ENCODE results near the gene LRFN4.

- TF ChIP-seq, protein P1, sequence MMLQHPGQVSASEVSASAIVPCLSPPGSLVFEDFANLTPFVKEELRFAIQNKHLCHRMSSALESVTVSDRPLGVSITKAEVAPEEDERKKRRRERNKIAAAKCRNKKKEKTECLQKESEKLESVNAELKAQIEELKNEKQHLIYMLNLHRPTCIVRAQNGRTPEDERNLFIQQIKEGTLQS (CRISPR knock-in tag; conservative IDR thresholded peaks at IDR 0.05): no peak
- TF ChIP-seq, protein P2, sequence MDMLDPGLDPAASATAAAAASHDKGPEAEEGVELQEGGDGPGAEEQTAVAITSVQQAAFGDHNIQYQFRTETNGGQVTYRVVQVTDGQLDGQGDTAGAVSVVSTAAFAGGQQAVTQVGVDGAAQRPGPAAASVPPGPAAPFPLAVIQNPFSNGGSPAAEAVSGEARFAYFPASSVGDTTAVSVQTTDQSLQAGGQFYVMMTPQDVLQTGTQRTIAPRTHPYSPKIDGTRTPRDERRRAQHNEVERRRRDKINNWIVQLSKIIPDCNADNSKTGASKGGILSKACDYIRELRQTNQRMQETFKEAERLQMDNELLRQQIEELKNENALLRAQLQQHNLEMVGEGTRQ (CRISPR knock-in tag; IDR thresholded peaks at IDR 0.05): no peak
- no peak for TF ChIP-seq JAZF1 (CRISPR knock-in tag; IDR thresholded peaks at IDR 0.05)
- no peak for TF ChIP-seq ETV6 (CRISPR knock-in tag; IDR thresholded peaks at IDR 0.05)
- no peak for TF ChIP-seq CBFB (CRISPR knock-in tag; IDR thresholded peaks at IDR 0.05; ENCODE audit: low read depth)
- TF ChIP-seq ZNF317 (CRISPR knock-in tag; IDR thresholded peaks at IDR 0.05; ENCODE audit: borderline replicate concordance, low read depth): no peak
- no peak for TF ChIP-seq CTCF (IDR thresholded peaks at IDR 0.05)
- no peak for TF ChIP-seq NFYB (CRISPR knock-in tag; conservative IDR thresholded peaks at IDR 0.05; ENCODE audit: low read depth)
- no peak for TF ChIP-seq SP1 (CRISPR knock-in tag; conservative IDR thresholded peaks at IDR 0.05)
- TF ChIP-seq MAX (CRISPR knock-in tag; IDR thresholded peaks at IDR 0.05): no peak
Observed at GRCh38 chr11:66835768-66836405, 21.0 kb upstream of the LRFN4 start.

Data from WTC11 (cell line).